Neuronal stem cell (in vitro differentiated cells): ENCODE results near the gene CFAP43.

Source experiments
- DNase-seq: peaks from one replicate; pipeline ENCODE4 v3.0.0-alpha.2; 2013; ENCODE audit warnings: low spot score
- H2AFZ ChIP-seq: one replicate; pipeline ENCODE4 v1.6.1; 2013; ENCODE audit warnings: mild to moderate bottlenecking, low read length, inconsistent platforms
- H2AK5ac ChIP-seq: 2 replicates; pipeline ENCODE4 v1.6.1; 2013; ENCODE audit warnings: low read depth, mild to moderate bottlenecking, inconsistent platforms, low read length, moderate library complexity, mixed read lengths
- H2BK120ac ChIP-seq: 2 replicates; pipeline ENCODE4 v1.6.1; 2013; ENCODE audit warnings: low read depth, mild to moderate bottlenecking, inconsistent platforms, low read length, moderate library complexity, mixed read lengths
- H2BK12ac ChIP-seq: one replicate; pipeline ENCODE4 v1.6.1; 2013; ENCODE audit warnings: low read length, inconsistent platforms
- H2BK15ac ChIP-seq: 2 replicates; pipeline ENCODE4 v1.6.1; 2013; ENCODE audit warnings: mild to moderate bottlenecking, low read length, inconsistent platforms, mixed read lengths
- H2BK5ac ChIP-seq: one replicate; pipeline ENCODE4 v1.6.1; 2013; ENCODE audit warnings: inconsistent platforms, mild to moderate bottlenecking, low read length, moderate library complexity
- H3K14ac ChIP-seq: one replicate; pipeline ENCODE4 v1.6.1; 2013; ENCODE audit warnings: low read length, inconsistent platforms
- H3K18ac ChIP-seq: 2 replicates; pipeline ENCODE4 v1.6.1; 2013; ENCODE audit warnings: low read length, inconsistent platforms
- H3K23ac ChIP-seq: 2 replicates; pipeline ENCODE4 v1.6.1; 2013; ENCODE audit warnings: low read depth, mild to moderate bottlenecking, mixed read lengths, low read length, inconsistent platforms; ENCODE audit not compliant: poor library complexity
- H3K27ac ChIP-seq: replicated peaks from 3 replicates; pipeline ENCODE4 v1.5.1; 2013; ENCODE audit warnings: low read length, inconsistent platforms
- H3K27me3 ChIP-seq, 3 experiments: 2 replicates each; pipeline ENCODE4 v1.6.1; 2013; ENCODE audit warnings: low read length in 3 of 3, mild to moderate bottlenecking in 2 of 3, inconsistent platforms in 1 of 3, low read depth in 1 of 3, mixed read lengths in 1 of 3, moderate library complexity in 1 of 3; ENCODE audit not compliant: control insufficient read depth in 3 of 3, insufficient read depth in 3 of 3
- H3K36me3 ChIP-seq, 2 donors: replicated peaks in 1 of 2; 2 replicates each; pipeline ENCODE4 v1.6.1; 2013; ENCODE audit warnings: low read length in 2 of 2; ENCODE audit not compliant: control insufficient read depth in 2 of 2, insufficient read depth in 2 of 2
- H3K4ac ChIP-seq: 2 replicates; pipeline ENCODE4 v1.6.1; 2013; ENCODE audit warnings: inconsistent platforms, mild to moderate bottlenecking, low read length, moderate library complexity
- H3K4me1 ChIP-seq, 2 donors: 1 replicate in 1 of 2; 2 replicates in 1 of 2; pipeline ENCODE4 v1.6.1; 2013; ENCODE audit warnings: low read length in 2 of 2, low read depth in 1 of 2; ENCODE audit not compliant: control insufficient read depth in 2 of 2, insufficient read depth in 1 of 2
- H3K4me2 ChIP-seq: one replicate; pipeline ENCODE4 v1.6.1; 2013; ENCODE audit warnings: mild to moderate bottlenecking, low read length, inconsistent platforms; ENCODE audit not compliant: insufficient read depth, poor library complexity, severe bottlenecking
- H3K4me3 ChIP-seq, 2 donors: 2 replicates each; pipeline ENCODE4 v1.5.1; 2013; ENCODE audit warnings: low read length in 2 of 2, mild to moderate bottlenecking in 2 of 2, inconsistent platforms in 1 of 2, moderate library complexity in 1 of 2
- H3K79me1 ChIP-seq: one replicate; pipeline ENCODE4 v1.6.1; 2013; ENCODE audit warnings: low read depth, mild to moderate bottlenecking, inconsistent platforms, low read length, moderate library complexity
- H3K9ac ChIP-seq: one replicate; pipeline ENCODE4 v1.6.1; 2013; ENCODE audit warnings: mild to moderate bottlenecking, low read depth, low read length, inconsistent platforms; ENCODE audit not compliant: poor library complexity
- H3K9me3 ChIP-seq, 2 donors: replicated peaks in 1 of 2; 2 replicates each; pipeline versions ENCODE3 to v1.6.1; 2013; ENCODE audit warnings: low read length in 2 of 2, mild to moderate bottlenecking in 2 of 2, inconsistent platforms in 1 of 2, low read depth in 1 of 2, mixed read lengths in 1 of 2, moderate library complexity in 1 of 2; ENCODE audit not compliant: control insufficient read depth in 2 of 2, insufficient read depth in 1 of 2
- H4K8ac ChIP-seq: one replicate; pipeline ENCODE4 v1.6.1; 2013; ENCODE audit warnings: low read depth, mild to moderate bottlenecking, inconsistent platforms, low read length, moderate library complexity
- H4K91ac ChIP-seq: one replicate; pipeline ENCODE4 v1.6.1; 2013; ENCODE audit warnings: low read length, low read depth, mild to moderate bottlenecking, inconsistent platforms; ENCODE audit not compliant: poor library complexity
- WGBS, 2 donors: extraction: QIAGEN DNeasy Blood & Tissue Kit; methylation state at CpG; one replicate each; pipeline ENCODE4 v1.1.7; 2013; ENCODE audit warnings: missing lambda C conversion rate in 2 of 2, mixed read lengths in 1 of 2; ENCODE audit not compliant: insufficient read length in 2 of 2, insufficient replicate concordance in 1 of 2; ENCODE audit errors: extremely low coverage in 2 of 2; 5-methylcytosine and 5-hydroxymethylcytosine counted together

The CFAP43 gene

GRCh38 chr10:104208730-104209129 lies 23.4 kb downstream of the CFAP43 start:
- no peak overlapping the region for H3K27ac ChIP-seq
- no peak for DNase-seq
- H2AFZ ChIP-seq, result no peak overlapping the region
- H3K4me1 ChIP-seq, result no peaks in the 10 kb centered on the region
- H2BK120ac ChIP-seq, result no peak overlapping the region
- H3K9me3 ChIP-seq, result no peaks in the 10 kb centered on the region
- H3K9ac ChIP-seq, result no peak overlapping the region
- no peaks in the 10 kb centered on the region for H3K79me1 ChIP-seq
- no peak overlapping the region for H4K8ac ChIP-seq
- no CpG with 5 or more reads among the region's 3 CpGs for WGBS, 2 donors
- H3K4ac ChIP-seq, result no peak overlapping the region
- H2AK5ac ChIP-seq, result no peak overlapping the region
- H3K4me3 ChIP-seq, result no peak overlapping the region
- no peak overlapping the region for H3K4me2 ChIP-seq
- no peaks in the 10 kb centered on the region for H3K36me3 ChIP-seq
- no peak overlapping the region for H3K18ac ChIP-seq
- H3K23ac ChIP-seq, result no peak overlapping the region
- H4K91ac ChIP-seq, result no peak overlapping the region
- H2BK15ac ChIP-seq, result no peak overlapping the region
- no peaks in the 10 kb centered on the region for H3K27me3 ChIP-seq
- no peak overlapping the region for H2BK12ac ChIP-seq
- no peak overlapping the region for H2BK5ac ChIP-seq
- no peak overlapping the region for H3K14ac ChIP-seq

GRCh38 chr10:104202231-104202630 lies 29.9 kb downstream of the CFAP43 start:
- Histone ChIP-seq H3K4me1 (no peaks in the 10 kb centered on the region), H3K14ac (no peak overlapping the region), H3K4me3 (no peak overlapping the region), H2BK5ac (no peak overlapping the region), H3K23ac (no peak overlapping the region), H4K91ac (no peak overlapping the region), H2AK5ac (no peak overlapping the region), H3K9me3 (no peaks in the 10 kb centered on the region), H2BK12ac (no peak overlapping the region), H3K4ac (no peak overlapping the region), H2BK120ac (no peak overlapping the region), H3K18ac (no peak overlapping the region), H3K27me3 (no peaks in the 10 kb centered on the region), H4K8ac (no peak overlapping the region), H3K79me1 (no peaks in the 10 kb centered on the region), H3K36me3 (no peaks in the 10 kb centered on the region), H2BK15ac (no peak overlapping the region), H3K4me2 (no peak overlapping the region), H3K9ac (no peak overlapping the region), H3K27ac (no peak overlapping the region), H2AFZ (no peak overlapping the region)
- WGBS, 2 donors, result no CpG with 5 or more reads among the region's 2 CpGs
- DNase-seq, result no peak

DNA sequence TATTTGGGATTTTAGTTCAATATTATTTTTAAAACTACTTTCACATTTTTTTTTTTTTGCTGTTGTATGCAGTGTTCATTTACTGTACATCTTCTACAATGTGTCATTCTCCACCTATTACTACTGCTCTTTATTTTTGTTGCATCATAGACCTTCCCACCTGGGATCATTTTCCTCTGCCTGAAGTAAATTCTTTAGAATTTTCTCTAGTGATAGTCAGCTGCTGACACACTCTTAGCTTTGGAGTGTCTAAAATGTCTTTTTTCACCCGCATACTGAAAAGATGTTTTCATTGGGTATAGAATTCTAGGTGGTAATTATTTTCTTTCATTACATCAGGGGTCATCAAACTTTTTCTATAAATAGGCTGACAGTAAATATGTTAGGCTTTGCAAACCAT lies 30.5 kb downstream of the CFAP43 start:
- no CpG with 5 or more reads among the region's 1 CpG for WGBS, 2 donors
- no peak overlapping the region for H2AFZ ChIP-seq
- H4K91ac ChIP-seq, result no peak overlapping the region
- H4K8ac ChIP-seq, result no peak overlapping the region
- DNase-seq, result no peak
- H3K9ac ChIP-seq, result no peak overlapping the region
- no peaks in the 10 kb centered on the region for H3K36me3 ChIP-seq
- no peak overlapping the region for H2BK15ac ChIP-seq
- no peak overlapping the region for H2AK5ac ChIP-seq
- no peak overlapping the region for H3K14ac ChIP-seq
- no peak overlapping the region for H3K4ac ChIP-seq
- H3K27ac ChIP-seq, result no peak overlapping the region
- no peak overlapping the region for H2BK12ac ChIP-seq
- H3K4me1 ChIP-seq, result no peaks in the 10 kb centered on the region
- no peak overlapping the region for H2BK5ac ChIP-seq
- no peaks in the 10 kb centered on the region for H3K27me3 ChIP-seq
- H3K4me2 ChIP-seq, result no peak overlapping the region
- no peak overlapping the region for H3K18ac ChIP-seq
- no peak overlapping the region for H2BK120ac ChIP-seq
- H3K79me1 ChIP-seq, result no peaks in the 10 kb centered on the region
- H3K9me3 ChIP-seq, result no peaks in the 10 kb centered on the region
- no peak overlapping the region for H3K4me3 ChIP-seq
- H3K23ac ChIP-seq, result no peak overlapping the region

- Histone ChIP-seq H3K9ac (no peak overlapping the region), H4K91ac (no peak overlapping the region), H3K4ac (no peak overlapping the region), H3K36me3 (no peaks in the 10 kb centered on the region), H3K4me2 (no peak overlapping the region), H3K79me1 (no peaks in the 10 kb centered on the region), H2BK12ac (no peak overlapping the region), H3K14ac (no peak overlapping the region), H3K23ac (no peak overlapping the region), H3K27me3 (no peaks in the 10 kb centered on the region), H3K4me1 (no peaks in the 10 kb centered on the region), H2AFZ (no peak overlapping the region), H2BK120ac (no peak overlapping the region), H3K9me3 (no peaks in the 10 kb centered on the region), H3K18ac (no peak overlapping the region), H2BK5ac (no peak overlapping the region), H2BK15ac (no peak overlapping the region), H3K27ac (no peak overlapping the region), H4K8ac (no peak overlapping the region), H3K4me3 (no peak overlapping the region), H2AK5ac (no peak overlapping the region)
- WGBS, 2 donors, result no CpG with 5 or more reads among the region's 2 CpGs
- DNase-seq, result no peak
Measured at GRCh38 chr10:104199567-104199966, 32.6 kb downstream of the CFAP43 start.
